Activated CD8-positive, alpha-beta memory T cell treated with anti-CD3 and anti-CD28 coated beads, Interleukin-2, amount 50 U/mL, for 1 hour (primary cell): Measurements from ENCODE around the gene CCDC3.
"Not testable (repeated sequence)": the region's sequence is repeated elsewhere in the genome, so short reads cannot be mapped to it uniquely, and the experiment has no call there.

ENCODE experiments used
- DNase-seq: peaks from one replicate; pipeline ENCODE4 v3.0.0-alpha.2; 2020; ENCODE audit errors: extremely low read depth

CCDC3 gene

GRCh38 chr10:13000431-13000830 is 1.1 kb downstream of the CCDC3 start:
- DNase-seq = no peak

DNA sequence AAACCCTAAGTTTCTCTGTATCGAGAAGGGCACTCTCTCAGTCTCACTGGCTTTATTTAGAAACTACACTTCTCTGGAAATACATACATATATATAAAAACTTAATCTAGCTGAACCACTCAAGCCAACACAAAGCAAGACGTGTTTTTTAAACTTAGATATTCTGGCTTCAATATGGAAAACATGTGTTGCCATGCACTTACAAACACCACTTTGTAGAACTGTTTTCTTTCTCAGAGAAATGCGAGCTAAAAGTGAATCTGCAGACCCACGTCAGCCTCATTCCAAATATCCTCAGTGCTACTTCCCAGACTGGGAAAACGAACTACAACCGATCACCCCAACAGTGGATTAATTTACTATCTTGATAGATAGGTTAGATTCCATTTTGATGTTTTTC is 1.7 kb downstream of the CCDC3 start:
- no peak for DNase-seq

- no peak for DNase-seq
Measured at GRCh38 chr10:12995425-12995861, 6.1 kb downstream of the CCDC3 start.

- no peak for DNase-seq
Measured at GRCh38 chr10:12993595-12993994, 7.9 kb downstream of the CCDC3 start.

GRCh38 chr10:12985347-12985746 is 16.2 kb downstream of the CCDC3 start:
- no peak for DNase-seq

GRCh38 chr10:12984165-12984747 is 17.3 kb downstream of the CCDC3 start:
- no peak for DNase-seq

DNA sequence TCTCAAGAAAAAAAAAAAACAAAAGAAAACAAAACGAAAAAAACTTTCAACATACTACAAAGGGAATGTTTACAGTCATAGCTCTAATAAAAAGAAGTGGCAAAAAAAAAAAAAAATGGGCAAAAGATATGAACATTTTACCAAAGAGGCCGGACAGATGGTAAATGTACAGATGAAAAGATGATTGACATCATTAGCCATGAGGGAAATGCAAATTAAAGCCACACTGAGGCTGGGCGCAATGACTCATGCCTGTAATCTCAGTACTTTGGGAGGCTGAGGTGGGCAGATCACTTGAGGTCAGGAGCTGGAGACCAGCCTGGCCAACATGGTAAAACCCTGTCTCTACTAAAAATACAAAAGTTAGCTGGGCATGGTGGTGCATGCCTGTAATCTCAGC is 17.9 kb downstream of the CCDC3 start:
- not testable (repeated sequence) for DNase-seq

- no peak for DNase-seq
Measured at GRCh38 chr10:12981570-12981969, 19.9 kb downstream of the CCDC3 start.

DNA sequence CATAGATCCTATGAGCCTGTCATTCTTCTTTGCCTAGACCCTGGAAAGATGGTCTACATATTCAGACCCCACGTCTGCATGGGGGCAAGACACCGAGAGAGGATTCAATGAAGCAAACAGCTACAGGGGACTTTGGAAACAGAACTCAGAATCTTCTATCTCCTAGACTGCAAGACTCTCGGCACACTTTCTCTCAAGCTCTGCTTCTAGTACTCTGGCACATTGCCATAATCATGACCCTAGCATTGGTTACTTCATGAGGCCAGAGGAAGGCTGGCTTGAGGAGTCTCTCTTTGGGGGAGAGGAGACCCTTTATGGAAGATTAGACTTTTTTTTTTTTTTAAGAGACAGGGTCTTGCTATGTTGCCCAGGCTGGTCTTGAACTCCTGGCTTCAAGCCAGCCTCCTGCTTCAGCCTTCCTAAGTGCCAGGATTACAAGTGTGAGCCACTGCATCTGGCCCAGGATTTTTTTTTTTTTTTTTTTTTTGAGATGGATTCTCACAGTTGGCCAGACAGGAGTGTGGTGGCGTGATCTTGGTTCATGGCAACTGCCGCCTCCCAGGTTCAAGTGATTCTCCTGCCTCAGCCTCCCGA is 20.7 kb downstream of the CCDC3 start:
- DNase-seq = no peak

- no peak for DNase-seq
Measured at GRCh38 chr10:12980102-12980661, 21.3 kb downstream of the CCDC3 start.

DNA sequence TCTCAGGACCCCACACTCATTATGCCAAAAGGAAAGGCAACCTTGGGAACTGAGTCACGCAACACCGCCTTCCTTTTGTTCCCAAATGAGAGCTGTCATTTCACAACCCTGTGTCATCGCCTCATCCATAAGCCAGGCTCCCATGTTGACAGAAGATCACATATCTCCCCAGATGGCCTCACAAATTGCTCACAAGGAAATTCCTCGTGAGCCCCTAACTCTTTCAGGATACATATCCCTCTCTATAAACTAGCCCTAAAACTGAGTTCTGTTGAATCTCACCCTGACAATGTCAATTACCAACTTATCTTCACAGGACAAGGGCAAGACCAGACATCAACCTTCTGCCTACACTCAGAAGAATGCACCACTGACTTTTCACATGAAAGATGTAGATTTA is 22.6 kb downstream of the CCDC3 start:
- no peak for DNase-seq

- DNase-seq = no peak
Measured at GRCh38 chr10:12975906-12976305, 25.6 kb downstream of the CCDC3 start.

GRCh38 chr10:12975266-12975665 is 26.2 kb downstream of the CCDC3 start:
- no peak for DNase-seq

DNA sequence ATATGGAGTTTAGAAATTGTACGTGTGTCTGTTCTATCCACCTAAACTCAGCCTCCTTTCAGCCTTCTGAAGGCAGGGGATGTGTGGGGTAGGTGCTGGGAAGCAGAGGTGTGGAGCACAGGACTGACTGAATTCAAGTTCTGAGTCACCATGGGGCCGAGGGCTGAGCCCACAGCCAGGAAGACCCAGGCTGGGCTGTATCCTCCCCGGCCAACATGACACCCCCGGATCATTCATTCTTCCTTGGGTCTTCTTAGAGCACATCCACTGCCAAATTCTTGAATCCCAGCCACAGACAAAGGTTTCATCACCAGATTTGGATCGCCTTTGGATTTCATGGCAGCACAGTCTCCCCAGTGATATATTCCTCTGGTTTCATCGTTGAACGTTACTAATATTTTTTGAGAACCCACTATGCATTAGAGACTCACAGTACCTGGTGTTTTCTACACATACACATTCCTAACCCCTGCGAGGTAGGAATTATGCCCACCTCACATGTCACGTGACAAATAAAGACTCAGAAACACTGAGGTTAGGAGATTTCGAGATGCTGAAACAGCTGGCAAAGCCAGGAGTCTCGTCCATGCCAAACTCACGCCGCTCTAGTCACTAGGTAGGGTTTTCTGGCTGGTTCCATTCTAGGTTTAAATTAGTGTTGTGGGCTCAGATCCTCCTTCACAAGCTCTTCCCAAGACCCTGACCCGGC is 26.9 kb downstream of the CCDC3 start:
- no peak for DNase-seq

DNA sequence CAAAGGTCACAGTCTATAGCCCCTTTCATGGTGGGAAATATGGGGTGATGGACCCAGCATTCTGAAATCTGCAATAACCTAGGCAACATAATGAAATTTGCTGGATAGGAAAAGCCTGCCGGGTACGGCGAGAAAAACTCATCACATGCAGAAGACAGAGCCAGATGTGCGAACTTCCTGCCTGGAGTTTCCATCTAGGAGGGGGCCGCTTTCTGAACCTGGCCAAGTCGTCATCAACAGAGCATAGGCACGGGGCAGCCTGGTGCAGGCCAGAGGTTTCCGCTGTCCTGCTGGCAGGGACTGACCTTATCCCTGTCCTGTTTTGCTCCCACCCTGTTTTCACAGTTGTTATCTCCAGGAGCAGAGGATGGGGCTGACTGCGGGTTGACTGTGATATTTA is 27.4 kb downstream of the CCDC3 start:
- DNase-seq = no peak

DNA sequence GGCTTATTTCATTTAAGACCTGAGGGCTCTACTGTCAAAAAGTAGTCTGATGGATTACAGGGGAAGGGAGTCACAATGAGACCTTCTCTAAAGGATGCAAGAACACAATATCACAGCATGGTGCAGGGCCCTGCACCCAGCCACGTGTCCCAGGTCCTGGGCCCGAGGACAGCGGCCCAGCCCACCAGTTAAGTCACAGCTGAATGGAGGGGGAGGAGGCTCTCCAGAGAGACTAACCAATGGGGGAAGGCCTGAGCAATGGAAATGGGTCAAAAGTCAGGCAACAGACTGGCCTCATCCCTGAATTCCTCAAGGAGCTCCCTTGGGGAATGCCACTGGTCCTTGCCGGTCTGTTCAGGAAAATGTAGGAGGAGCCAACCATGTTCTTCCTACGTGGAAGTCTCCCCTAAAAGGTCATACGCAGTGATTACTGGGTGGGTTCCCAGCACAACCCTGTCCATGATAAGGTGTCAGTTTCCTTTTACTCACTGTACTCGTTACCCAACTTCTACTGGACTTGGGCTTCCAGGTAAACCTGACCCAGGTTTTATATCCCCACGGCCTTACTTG is 28.3 kb downstream of the CCDC3 start:
- no peak for DNase-seq

- DNase-seq = no peak
Measured at GRCh38 chr10:12972146-12972545, 29.4 kb downstream of the CCDC3 start.

DNA sequence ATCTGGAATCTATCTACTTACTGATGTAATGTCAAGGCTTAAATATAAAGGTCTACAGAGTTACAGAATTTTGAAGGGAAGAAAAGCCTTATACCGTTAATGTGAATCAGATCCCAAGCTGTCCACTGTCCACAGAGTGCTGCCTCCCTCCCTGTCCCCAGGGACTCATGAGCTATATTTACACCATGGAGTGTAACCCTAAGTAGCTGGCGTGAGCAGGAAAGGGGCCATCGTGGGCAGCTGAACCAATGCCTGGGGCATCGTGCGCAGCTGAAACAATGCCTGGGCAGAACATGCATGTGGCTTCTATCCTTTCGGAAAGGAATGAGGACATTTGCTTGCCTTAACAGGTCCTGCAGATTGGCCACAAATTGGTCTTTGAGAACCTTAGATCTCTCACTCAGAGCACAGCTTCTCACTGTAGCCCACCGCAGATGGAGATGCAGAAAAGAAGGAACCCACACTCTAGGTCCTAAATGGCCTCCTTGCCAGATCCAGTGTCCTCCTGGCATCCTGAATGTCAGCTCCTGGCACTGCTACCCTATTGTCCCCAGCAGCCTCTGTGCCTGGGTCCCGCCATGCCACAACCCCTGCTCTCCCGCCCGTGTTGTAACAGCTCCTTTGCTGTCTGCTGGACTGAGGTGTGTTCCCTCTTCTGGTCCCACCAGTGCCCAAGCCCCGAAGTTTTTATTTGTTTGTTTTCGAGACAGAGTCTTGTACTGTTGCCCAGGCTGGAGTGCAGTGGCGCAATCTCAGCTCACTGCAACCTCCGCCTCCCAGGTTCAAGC is 30.3 kb downstream of the CCDC3 start:
- DNase-seq = no peak

GRCh38 chr10:12969951-12970350 is 31.6 kb downstream of the CCDC3 start:
- DNase-seq = no peak

DNA sequence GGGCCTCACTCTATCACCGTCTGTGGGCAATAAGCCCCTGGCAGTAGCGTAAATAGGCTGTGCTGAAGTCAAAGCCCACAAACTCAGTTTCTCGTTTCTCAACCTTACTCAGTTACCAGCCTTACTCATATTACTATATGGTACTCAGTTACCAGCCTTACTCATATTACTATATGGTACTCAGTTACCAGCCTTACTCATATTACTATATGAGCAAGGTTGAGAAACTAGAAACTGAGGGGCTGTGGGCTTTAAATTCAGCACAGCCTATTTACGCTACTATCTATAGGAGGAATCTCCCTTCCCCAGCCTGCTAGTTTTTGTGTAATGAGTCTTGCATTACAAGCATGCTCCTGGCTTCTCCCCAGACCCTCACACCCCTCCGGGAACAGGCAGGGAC is 35.4 kb downstream of the CCDC3 start:
- DNase-seq = no peak

- DNase-seq = no peak
Measured at GRCh38 chr10:12965571-12965970, 35.9 kb downstream of the CCDC3 start.

DNA sequence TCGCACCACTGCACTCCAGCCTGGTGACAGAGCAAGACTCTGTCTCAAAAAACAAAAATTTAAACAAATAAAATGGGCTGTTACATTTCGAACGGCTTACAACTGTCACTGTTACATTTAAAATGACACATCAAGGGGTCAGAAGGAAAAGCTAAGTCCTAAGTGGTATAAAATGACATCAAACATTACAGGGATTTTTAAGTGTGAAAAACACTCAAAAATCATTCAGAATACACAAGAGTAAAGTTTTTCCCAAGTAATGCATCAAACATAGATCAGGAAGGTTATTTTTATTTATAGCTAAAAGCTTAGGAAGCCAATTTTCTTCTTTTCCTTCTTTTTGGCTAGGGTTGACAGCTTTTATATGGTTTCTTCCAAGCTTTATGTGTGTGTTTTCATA is 39.0 kb downstream of the CCDC3 start:
- no peak for DNase-seq
